ENCODE results near the gene FBXL16. TPM values are rescaled to one million over a fixed set of nuclear protein-coding genes. Genes with fewer than 3 reads are reported as not detected.
"Not testable (repeated sequence)": the region's sequence is repeated elsewhere in the genome, so short reads cannot be mapped to it uniquely, and the experiment has no call there.

The FBXL16 gene
- total and polyA plus RNA-seq, 11 donors, result 0.03 to 1.00 (median 0.59) TPM; not detected in 6

- peak overlapping the region in 4 of 12 donors; percentile 8 to 51 (median 21) for H3K4me3 ChIP-seq
- DNase-seq (no peak), ATAC-seq (no peak)
- H3K9me3 ChIP-seq, result no peaks in the 10 kb centered on the region
- 2 to 3% (median 2%) methylated on average over 8 to 64 of the region's 64 CpGs for WGBS, 4 donors
- H3K4me1 ChIP-seq, result peaks cover 0 to 42% (median 19%) of the 10 kb centered on the region in 12 donors
- H3K36me3 ChIP-seq, result no peaks in the 10 kb centered on the region
- H3K27ac ChIP-seq, result no peak overlapping the region
- intact Hi-C loops (cut with DNase I), result no loop called here
- H3K27me3 ChIP-seq, result peaks cover 11 to 75% (median 51%) of the 10 kb centered on the region in 9 donors
- TF ChIP-seq POLR2A (IDR thresholded peaks at IDR 0.05) (no peak), CTCF (IDR thresholded peaks at IDR 0.05) (no peak)
These were observed 11.3 kb downstream of the FBXL16 start for GRCh38 chr16:694187-694862.

- Histone ChIP-seq H3K27ac (no peak overlapping the region), H3K4me3 (peak overlapping the region in 2 of 12 donors; percentile 21 to 51), H3K27me3 (peaks cover 11 to 69% (median 50%) of the 10 kb centered on the region in 9 donors), H3K36me3 (no peaks in the 10 kb centered on the region), H3K9me3 (no peaks in the 10 kb centered on the region), H3K4me1 (peaks cover 0 to 48% (median 24%) of the 10 kb centered on the region in 12 donors)
- TF ChIP-seq POLR2A (IDR thresholded peaks at IDR 0.05) (no peak), CTCF (IDR thresholded peaks at IDR 0.05) (no peak)
- ATAC-seq (no peak), DNase-seq (no peak)
- WGBS, 4 donors, result 2 to 4% (median 3%) methylated on average over 13 to 37 of the region's 37 CpGs
- intact Hi-C loops (cut with DNase I), result no loop called here
These were observed 11.8 kb downstream of the FBXL16 start for GRCh38 chr16:693766-694165.

- WGBS, 4 donors, result 33 to 43% (median 35%) methylated on average over 11 to 22 of the region's 22 CpGs
- Histone ChIP-seq H3K4me3 (no peak overlapping the region), H3K27ac (no peak overlapping the region), H3K4me1 (peaks cover 0 to 52% (median 27%) of the 10 kb centered on the region in 12 donors), H3K27me3 (peaks cover 11 to 65% (median 48%) of the 10 kb centered on the region in 9 donors), H3K9me3 (no peaks in the 10 kb centered on the region), H3K36me3 (no peaks in the 10 kb centered on the region)
- ATAC-seq (no peak), DNase-seq (no peak)
- no peak for TF ChIP-seq POLR2A (IDR thresholded peaks at IDR 0.05)
- no peak for TF ChIP-seq CTCF (IDR thresholded peaks at IDR 0.05)
- intact Hi-C loops (cut with DNase I), result no loop called here
These were observed 12.2 kb downstream of the FBXL16 start for GRCh38 chr16:693364-693763.

- ATAC-seq (no peak), DNase-seq (no peak)
- Histone ChIP-seq H3K27ac (no peak overlapping the region), H3K9me3 (no peaks in the 10 kb centered on the region), H3K4me3 (no peak overlapping the region), H3K27me3 (peaks cover 11 to 57% (median 45%) of the 10 kb centered on the region in 9 donors), H3K4me1 (peaks cover 0 to 54% (median 27%) of the 10 kb centered on the region in 12 donors), H3K36me3 (peaks cover 0 to 3% (median 0%) of the 10 kb centered on the region in 9 donors)
- TF ChIP-seq POLR2A (IDR thresholded peaks at IDR 0.05) (no peak), CTCF (IDR thresholded peaks at IDR 0.05) (no peak)
- intact Hi-C loops (cut with DNase I), result no loop called here
- 62 to 68% (median 64%) methylated on average over 10 of the region's 10 CpGs for WGBS, 4 donors
These were observed 13.1 kb downstream of the FBXL16 start for GRCh38 chr16:692356-693108.

DNA sequence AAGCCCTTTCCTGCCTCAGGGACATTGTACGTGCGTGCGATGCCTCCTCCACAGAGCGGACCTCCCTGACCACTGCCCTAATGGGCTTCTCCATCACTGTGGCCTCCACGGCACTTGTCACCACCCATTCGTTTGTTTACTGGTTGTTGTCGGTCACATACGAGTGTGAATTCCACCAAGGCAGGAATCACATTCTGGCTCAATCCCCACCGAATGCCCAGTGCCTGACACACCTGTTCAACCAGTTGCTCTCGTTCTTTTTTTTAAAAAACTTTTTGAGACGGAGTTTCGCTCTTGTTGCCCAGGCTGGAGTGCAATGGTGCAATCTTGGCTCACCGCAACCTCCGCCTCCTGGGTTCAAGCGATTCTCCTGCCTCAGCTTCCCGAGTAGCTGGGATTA lies 14.4 kb downstream of the FBXL16 start:
- H3K4me3 ChIP-seq; H3K27ac ChIP-seq; H3K9me3 ChIP-seq; intact Hi-C loops (cut with DNase I); DNase-seq; ATAC-seq: not testable (repeated sequence)
- H3K27me3 ChIP-seq, result peaks cover 8 to 46% (median 37%) of the 10 kb centered on the region in 9 donors
- WGBS, 4 donors, result 89 to 90% (median 89%) methylated on average over 16 of the region's 16 CpGs
- peaks cover 0 to 15% (median 4%) of the 10 kb centered on the region in 9 donors for H3K36me3 ChIP-seq
- H3K4me1 ChIP-seq, result peaks cover 0 to 54% (median 27%) of the 10 kb centered on the region in 12 donors
